ENCODE measurements around the gene ARHGAP21.
A peak's percentile ranks its signal among the peaks of the same experiment; 100 is the strongest.
"Not testable (repeated sequence)": the region's sequence is repeated elsewhere in the genome, so short reads cannot be mapped to it uniquely, and the experiment has no call there.

ARHGAP21 gene

GRCh38 chr10:24744946-24745345 lies 21.3 kb upstream of the ARHGAP21 start:
- H3K4me1 ChIP-seq (ENCODE audit: control insufficient read depth, insufficient read depth, low read length), result no peaks in the 10 kb centered on the region
- H3K36me3 ChIP-seq (ENCODE audit: control insufficient read depth, insufficient read depth, low read length), result no peaks in the 10 kb centered on the region

GRCh38 chr10:24740714-24741113 lies 17.0 kb upstream of the ARHGAP21 start:
- Histone ChIP-seq H3K9ac (ENCODE audit: low read depth, low read length) (no peak overlapping the region), H3K4me3 (ENCODE audit: low read depth, low read length) (no peak overlapping the region), H3K9me3 (ENCODE audit: control insufficient read depth, insufficient read depth, low read length) (no peaks in the 10 kb centered on the region), H3K36me3 (ENCODE audit: control insufficient read depth, insufficient read depth, low read length) (no peaks in the 10 kb centered on the region), H3K27me3 (ENCODE audit: control insufficient read depth, insufficient read depth, low read length) (no peaks in the 10 kb centered on the region), H3K4me1 (ENCODE audit: control insufficient read depth, insufficient read depth, low read length) (no peaks in the 10 kb centered on the region)

More at GRCh38 chr10:24744946-24745345, 21.3 kb upstream of the ARHGAP21 start:
- no peaks in the 10 kb centered on the region for H3K27me3 ChIP-seq (ENCODE audit: control insufficient read depth, insufficient read depth, low read length)
- no peak overlapping the region for H3K9ac ChIP-seq (ENCODE audit: low read depth, low read length)
- H3K4me3 ChIP-seq (ENCODE audit: low read depth, low read length), result no peak overlapping the region
- H3K9me3 ChIP-seq (ENCODE audit: control insufficient read depth, insufficient read depth, low read length), result no peaks in the 10 kb centered on the region

- Histone ChIP-seq H3K9me3 (ENCODE audit: control insufficient read depth, insufficient read depth, low read length) (no peaks in the 10 kb centered on the region), H3K27me3 (ENCODE audit: control insufficient read depth, insufficient read depth, low read length) (no peaks in the 10 kb centered on the region), H3K36me3 (ENCODE audit: control insufficient read depth, insufficient read depth, low read length) (no peaks in the 10 kb centered on the region), H3K4me1 (ENCODE audit: control insufficient read depth, insufficient read depth, low read length) (no peaks in the 10 kb centered on the region), H3K4me3 (ENCODE audit: low read depth, low read length) (no peak overlapping the region), H3K9ac (ENCODE audit: low read depth, low read length) (no peak overlapping the region)
Observed at GRCh38 chr10:24737001-24737400, 13.3 kb upstream of the ARHGAP21 start.

- no peak overlapping the region for H3K4me3 ChIP-seq (ENCODE audit: low read depth, low read length)
- no peaks in the 10 kb centered on the region for H3K27me3 ChIP-seq (ENCODE audit: control insufficient read depth, insufficient read depth, low read length)
- H3K36me3 ChIP-seq (ENCODE audit: control insufficient read depth, insufficient read depth, low read length), result no peaks in the 10 kb centered on the region
- H3K9me3 ChIP-seq (ENCODE audit: control insufficient read depth, insufficient read depth, low read length), result no peaks in the 10 kb centered on the region
- peaks cover 2% of the 10 kb centered on the region for H3K4me1 ChIP-seq (ENCODE audit: control insufficient read depth, insufficient read depth, low read length)
- no peak overlapping the region for H3K9ac ChIP-seq (ENCODE audit: low read depth, low read length)
Observed at GRCh38 chr10:24731942-24732341, 8.3 kb upstream of the ARHGAP21 start.

- H3K36me3 ChIP-seq (ENCODE audit: control insufficient read depth, insufficient read depth, low read length), result no peaks in the 10 kb centered on the region
- no peak overlapping the region for H3K9ac ChIP-seq (ENCODE audit: low read depth, low read length)
- no peaks in the 10 kb centered on the region for H3K9me3 ChIP-seq (ENCODE audit: control insufficient read depth, insufficient read depth, low read length)
- peaks cover 2% of the 10 kb centered on the region for H3K4me1 ChIP-seq (ENCODE audit: control insufficient read depth, insufficient read depth, low read length)
- peaks cover 3% of the 10 kb centered on the region for H3K27me3 ChIP-seq (ENCODE audit: control insufficient read depth, insufficient read depth, low read length)
- H3K4me3 ChIP-seq (ENCODE audit: low read depth, low read length), result no peak overlapping the region
Observed at GRCh38 chr10:24730811-24731210, 7.1 kb upstream of the ARHGAP21 start.

GRCh38 chr10:24727786-24728185 lies 4.1 kb upstream of the ARHGAP21 start:
- H3K36me3 ChIP-seq (ENCODE audit: control insufficient read depth, insufficient read depth, low read length), result no peaks in the 10 kb centered on the region
- H3K27me3 ChIP-seq (ENCODE audit: control insufficient read depth, insufficient read depth, low read length), result peaks cover 9% of the 10 kb centered on the region
- H3K9ac ChIP-seq (ENCODE audit: low read depth, low read length), result no peak overlapping the region
- H3K9me3 ChIP-seq (ENCODE audit: control insufficient read depth, insufficient read depth, low read length), result no peaks in the 10 kb centered on the region
- H3K4me1 ChIP-seq (ENCODE audit: control insufficient read depth, insufficient read depth, low read length), result peaks cover 2% of the 10 kb centered on the region
- H3K4me3 ChIP-seq (ENCODE audit: low read depth, low read length), result no peak overlapping the region

- H3K9ac ChIP-seq (ENCODE audit: low read depth, low read length), result no peak overlapping the region
- H3K4me3 ChIP-seq (ENCODE audit: low read depth, low read length), result no peak overlapping the region
- no peaks in the 10 kb centered on the region for H3K36me3 ChIP-seq (ENCODE audit: control insufficient read depth, insufficient read depth, low read length)
- H3K27me3 ChIP-seq (ENCODE audit: control insufficient read depth, insufficient read depth, low read length), result peaks cover 16% of the 10 kb centered on the region
- no peaks in the 10 kb centered on the region for H3K9me3 ChIP-seq (ENCODE audit: control insufficient read depth, insufficient read depth, low read length)
- peaks cover 2% of the 10 kb centered on the region for H3K4me1 ChIP-seq (ENCODE audit: control insufficient read depth, insufficient read depth, low read length)
Observed at GRCh38 chr10:24726626-24727025, 2.9 kb upstream of the ARHGAP21 start.

GRCh38 chr10:24726029-24726428 lies 2.3 kb upstream of the ARHGAP21 start:
- not testable (repeated sequence) for H3K9me3 ChIP-seq (ENCODE audit: control insufficient read depth, insufficient read depth, low read length); H3K36me3 ChIP-seq (ENCODE audit: control insufficient read depth, insufficient read depth, low read length); H3K4me1 ChIP-seq (ENCODE audit: control insufficient read depth, insufficient read depth, low read length); H3K9ac ChIP-seq (ENCODE audit: low read depth, low read length); H3K4me3 ChIP-seq (ENCODE audit: low read depth, low read length)
- H3K27me3 ChIP-seq (ENCODE audit: control insufficient read depth, insufficient read depth, low read length), result peaks cover 22% of the 10 kb centered on the region

- H3K9ac ChIP-seq (ENCODE audit: low read depth, low read length), result no peak overlapping the region
Observed at GRCh38 chr10:24724381-24725228, 918 bp upstream of the ARHGAP21 start.

GRCh38 chr10:24723386-24723787 lies 300 bp downstream of the ARHGAP21 start:
- no peaks in the 10 kb centered on the region for H3K36me3 ChIP-seq (ENCODE audit: control insufficient read depth, insufficient read depth, low read length)
- H3K9ac ChIP-seq (ENCODE audit: low read depth, low read length), result no peak overlapping the region
- H3K9me3 ChIP-seq (ENCODE audit: control insufficient read depth, insufficient read depth, low read length), result no peaks in the 10 kb centered on the region
- peak overlapping the region; percentile 86 for H3K4me3 ChIP-seq (ENCODE audit: low read depth, low read length)
- H3K27me3 ChIP-seq (ENCODE audit: control insufficient read depth, insufficient read depth, low read length), result peaks cover 26% of the 10 kb centered on the region
- H3K4me1 ChIP-seq (ENCODE audit: control insufficient read depth, insufficient read depth, low read length), result peaks cover 12% of the 10 kb centered on the region

More at GRCh38 chr10:24724381-24725228, 918 bp upstream of the ARHGAP21 start:
- no peaks in the 10 kb centered on the region for H3K9me3 ChIP-seq (ENCODE audit: control insufficient read depth, insufficient read depth, low read length)
- peaks cover 8% of the 10 kb centered on the region for H3K4me1 ChIP-seq (ENCODE audit: control insufficient read depth, insufficient read depth, low read length)
- peaks cover 26% of the 10 kb centered on the region for H3K27me3 ChIP-seq (ENCODE audit: control insufficient read depth, insufficient read depth, low read length)
- H3K4me3 ChIP-seq (ENCODE audit: low read depth, low read length), result peak overlapping the region; percentile 91
- H3K36me3 ChIP-seq (ENCODE audit: control insufficient read depth, insufficient read depth, low read length), result no peaks in the 10 kb centered on the region

GRCh38 chr10:24722676-24723385 lies 856 bp downstream of the ARHGAP21 start:
- no peaks in the 10 kb centered on the region for H3K9me3 ChIP-seq (ENCODE audit: control insufficient read depth, insufficient read depth, low read length)
- peak overlapping the region; percentile 64 for H3K4me3 ChIP-seq (ENCODE audit: low read depth, low read length)
- H3K36me3 ChIP-seq (ENCODE audit: control insufficient read depth, insufficient read depth, low read length), result no peaks in the 10 kb centered on the region
- H3K9ac ChIP-seq (ENCODE audit: low read depth, low read length), result peak overlapping the region; percentile 62
- H3K4me1 ChIP-seq (ENCODE audit: control insufficient read depth, insufficient read depth, low read length), result peaks cover 10% of the 10 kb centered on the region
- peaks cover 28% of the 10 kb centered on the region for H3K27me3 ChIP-seq (ENCODE audit: control insufficient read depth, insufficient read depth, low read length)
